HEK293 (cell line): ENCODE data around the gene HES1.

Experiments used
- CTCF ChIA-PET: fragments of 350-600 bp; formaldehyde crosslinking; extraction: SDS; loops from one replicate; lab custom pipeline; 2021; ENCODE audit warnings: antibody characterized with exemption; lab: Yijun Ruan, JAX
- POLR2A ChIA-PET: fragments of 300-600 bp; formaldehyde crosslinking; extraction: SDS; loops from one replicate; lab custom pipeline; 2020; ENCODE audit warnings: antibody characterized with exemption, inconsistent platforms; lab: Yijun Ruan, JAX
- H3K27ac ChIP-seq: fragments of 200-500 bp; sonication (Bioruptor generic); 2 replicates; pipeline ENCODE4 v1.5.1; 2014; ENCODE audit warnings: low read depth, low read length, control low read depth, inconsistent platforms; ENCODE audit errors: extremely low read depth
- H3K36me3 ChIP-seq, 2 experiments: fragments of 200-500 bp in 1 of 2; sonication (Bioruptor generic) in 1 of 2; 1 replicate in 1 of 2; 2 replicates in 1 of 2; pipeline ENCODE4 v1.5.1; 2014 to 2017; ENCODE audit warnings: inconsistent platforms in 2 of 2, low read length in 2 of 2; ENCODE audit not compliant: control insufficient read depth in 2 of 2, insufficient read depth in 1 of 2
- H3K4me1 ChIP-seq: fragments of 200-500 bp; sonication (Bioruptor generic); 2 replicates; pipeline ENCODE4 v1.5.1; 2014; ENCODE audit warnings: mild to moderate bottlenecking, low read length, inconsistent platforms; ENCODE audit not compliant: control insufficient read depth, insufficient read depth
- H3K4me3 ChIP-seq: 2 replicates; pipeline ENCODE4 v1.5.1; 2011; ENCODE audit warnings: low read depth, mild to moderate bottlenecking, control low read depth, low read length, moderate library complexity
- H3K9me3 ChIP-seq: fragments of 200-500 bp; sonication (Bioruptor generic); 2 replicates; pipeline ENCODE4 v1.5.1; 2014; ENCODE audit warnings: low read depth, low read length, inconsistent platforms; ENCODE audit not compliant: control insufficient read depth, insufficient read depth
- EGR2 ChIP-seq: fragments of 450-650 bp; formaldehyde crosslinking; IDR thresholded peaks from 2 replicates; pipeline ENCODE4 v1.5.1; 2016; ENCODE audit warnings: low read depth, missing biosample characterization, missing genetic modification characterization
- GLIS1 ChIP-seq: fragments of 450-650 bp; formaldehyde crosslinking; IDR thresholded peaks from 2 replicates; pipeline ENCODE4 v1.5.1; 2016; ENCODE audit warnings: missing biosample characterization, missing genetic modification characterization
- KLF8 ChIP-seq: fragments of 450-650 bp; formaldehyde crosslinking; IDR thresholded peaks from 2 replicates; pipeline ENCODE4 v1.5.1; 2016; ENCODE audit warnings: missing biosample characterization, missing genetic modification characterization
- PRDM1 ChIP-seq: fragments of 450-650 bp; formaldehyde crosslinking; IDR thresholded peaks from 2 replicates; pipeline ENCODE4; 2016; ENCODE audit warnings: missing biosample characterization, missing genetic modification characterization
- PRDM10 ChIP-seq: fragments of 450-650 bp; formaldehyde crosslinking; IDR thresholded peaks from 2 replicates; pipeline ENCODE4 v1.5.1; 2016; ENCODE audit warnings: missing biosample characterization, missing genetic modification characterization
- PRDM4 ChIP-seq: fragments of 450-650 bp; formaldehyde crosslinking; IDR thresholded peaks from 2 replicates; pipeline ENCODE4 v1.5.1; 2017; ENCODE audit warnings: missing biosample characterization, missing genetic modification characterization
- SCRT2 ChIP-seq: fragments of 450-650 bp; formaldehyde crosslinking; IDR thresholded peaks from 2 replicates; pipeline ENCODE4 v1.5.1; 2016; ENCODE audit warnings: missing biosample characterization, missing genetic modification characterization
- ZBTB44 ChIP-seq: fragments of 450-650 bp; IDR thresholded peaks from 2 replicates; pipeline ENCODE4 v1.5.1; 2018; ENCODE audit warnings: missing biosample characterization, mild to moderate bottlenecking, missing genetic modification characterization
- ZFHX2 ChIP-seq: fragments of 450-650 bp; formaldehyde crosslinking; conservative IDR thresholded peaks from 2 replicates; pipeline ENCODE4 v1.5.1; 2016; ENCODE audit warnings: missing biosample characterization, missing genetic modification characterization
- ZIC2 ChIP-seq: fragments of 450-650 bp; formaldehyde crosslinking; IDR thresholded peaks from 2 replicates; pipeline ENCODE4 v1.5.1; 2016; ENCODE audit warnings: missing biosample characterization, missing genetic modification characterization
- ZNF132 ChIP-seq: fragments of 450-650 bp; formaldehyde crosslinking; IDR thresholded peaks from 2 replicates; pipeline ENCODE4 v1.5.1; 2017; ENCODE audit warnings: missing biosample characterization, missing genetic modification characterization, borderline replicate concordance
- ZNF184 ChIP-seq: fragments of 450-650 bp; IDR thresholded peaks from 2 replicates; pipeline ENCODE4 v1.5.1; 2018; ENCODE audit warnings: missing biosample characterization, mild to moderate bottlenecking, missing genetic modification characterization
- ZNF26 ChIP-seq: fragments of 450-650 bp; formaldehyde crosslinking; IDR thresholded peaks from 2 replicates; pipeline ENCODE4 v1.5.1; 2016; ENCODE audit warnings: missing biosample characterization, missing genetic modification characterization
- ZNF362 ChIP-seq: fragments of 450-650 bp; formaldehyde crosslinking; IDR thresholded peaks from 2 replicates; pipeline ENCODE4 v1.5.1; 2016; ENCODE audit warnings: missing biosample characterization, missing genetic modification characterization
- ZNF416 ChIP-seq: fragments of 450-650 bp; formaldehyde crosslinking; IDR thresholded peaks from 2 replicates; pipeline ENCODE4 v1.5.1; 2016; ENCODE audit warnings: missing biosample characterization, missing genetic modification characterization
- ZNF510 ChIP-seq: fragments of 450-650 bp; formaldehyde crosslinking; IDR thresholded peaks from 2 replicates; pipeline ENCODE4 v1.5.1; 2018; ENCODE audit warnings: mild to moderate bottlenecking, missing genetic modification characterization, missing biosample characterization; ENCODE audit not compliant: insufficient replicate concordance
- ZNF529 ChIP-seq: fragments of 450-650 bp; formaldehyde crosslinking; IDR thresholded peaks from 2 replicates; pipeline ENCODE4 v1.5.1; 2017; ENCODE audit warnings: missing genetic modification characterization, missing biosample characterization; ENCODE audit not compliant: insufficient replicate concordance
- ZNF549 ChIP-seq: fragments of 450-650 bp; IDR thresholded peaks from 2 replicates; pipeline ENCODE4 v1.5.1; 2018; ENCODE audit warnings: missing biosample characterization, missing genetic modification characterization, mild to moderate bottlenecking, inconsistent platforms, moderate library complexity
- ZNF580 ChIP-seq: fragments of 450-650 bp; formaldehyde crosslinking; IDR thresholded peaks from 2 replicates; pipeline ENCODE4 v1.5.1; 2016; ENCODE audit warnings: missing biosample characterization, missing genetic modification characterization
- ZNF776 ChIP-seq: fragments of 450-650 bp; formaldehyde crosslinking; IDR thresholded peaks from 2 replicates; pipeline ENCODE4 v1.5.0; 2017; ENCODE audit warnings: missing biosample characterization, missing genetic modification characterization, borderline replicate concordance
- ZSCAN4 ChIP-seq: fragments of 450-650 bp; formaldehyde crosslinking; IDR thresholded peaks from 2 replicates; pipeline ENCODE4 v1.5.1; 2017; ENCODE audit warnings: missing biosample characterization, missing genetic modification characterization

HES1 gene

GRCh38 chr3:194103505-194103904, 32.4 kb upstream of the HES1 start:
- Histone ChIP-seq H3K4me1 (no peaks in the 10 kb centered on the region), H3K9me3 (no peaks in the 10 kb centered on the region), H3K4me3 (no peak overlapping the region), H3K27ac (no peak overlapping the region), H3K36me3 (no peaks in the 10 kb centered on the region)
- POLR2A ChIA-PET: no interaction called here
- CTCF ChIA-PET: no interaction called here
- TF ChIP-seq ZNF549 (tag by site-specific recombination): no peak
- no peak for TF ChIP-seq ZBTB44 (tag by site-specific recombination)
- TF ChIP-seq ZNF776: no peak
- TF ChIP-seq ZNF132 (tag by site-specific recombination): no peak
- TF ChIP-seq ZNF416 (tag by site-specific recombination): no peak
- TF ChIP-seq PRDM4 (tag by site-specific recombination): no peak
- no peak for TF ChIP-seq ZNF362 (tag by site-specific recombination)
- no peak for TF ChIP-seq KLF8 (tag by site-specific recombination)
- TF ChIP-seq PRDM1 (tag by site-specific recombination): no peak
- TF ChIP-seq ZNF26 (tag by site-specific recombination): no peak
- no peak for TF ChIP-seq ZNF529 (tag by site-specific recombination)

- CTCF ChIA-PET: no interaction called here
- no peak overlapping the region for H3K4me3 ChIP-seq
- H3K36me3 ChIP-seq: no peaks in the 10 kb centered on the region
- POLR2A ChIA-PET: interaction anchor here (0.7 kb wide), 1 partner anchor 32 kb away, joined by 4 read pairs; the partner anchor contains the start of gene HES1
- no peaks in the 10 kb centered on the region for H3K4me1 ChIP-seq
- H3K27ac ChIP-seq: no peak overlapping the region
- H3K9me3 ChIP-seq: no peaks in the 10 kb centered on the region
- TF ChIP-seq ZSCAN4 (tag by site-specific recombination) (peak; percentile 32; the same call in 1 of the 2 replicates), ZNF580 (tag by site-specific recombination) (no peak), ZFHX2 (peak; percentile 81), PRDM10 (tag by site-specific recombination) (0 out of 2 replicates have a peak, but pooled peaks have one; percentile 35), ZNF510 (tag by site-specific recombination) (no peak), ZIC2 (tag by site-specific recombination) (peak; percentile 95), ZNF184 (tag by site-specific recombination) (no peak), EGR2 (tag by site-specific recombination) (peak; percentile 81), SCRT2 (tag by site-specific recombination) (peak; percentile 31; the same call in 1 of the 2 replicates), GLIS1 (tag by site-specific recombination) (peak; percentile 58; the same call in 1 of the 2 replicates)
These were observed 31.8 kb upstream of the HES1 start for GRCh38 chr3:194103983-194104751.
